HG03469 (cell line): Measurements from ENCODE around the gene RABL6.
"Not testable (repeated sequence)": the region's sequence is repeated elsewhere in the genome, so short reads cannot be mapped to it uniquely, and the experiment has no call there.

ENCODE experiments used
- ATAC-seq: cut with Tn5 transposase; IDR thresholded peaks from one replicate; pipeline ENCODE4 v1.9.1; 2021; ENCODE audit warnings: mild to moderate bottlenecking, moderate library complexity, moderate number of reproducible peaks; ENCODE audit not compliant: unreplicated experiment

Gene RABL6

GRCh38 chr9:136794281-136794999 is 13.3 kb upstream of the RABL6 start:
- ATAC-seq: no peak

GRCh38 chr9:136795000-136795348 is 12.8 kb upstream of the RABL6 start:
- no peak for ATAC-seq

GRCh38 chr9:136796238-136796774 is 11.4 kb upstream of the RABL6 start, which contains the start of gene CCDC183:
TSS of gene CCDC183 (plus strand) at chr9:136796338. CDS start at chr9:136796398, 60 bp downstream.
- ATAC-seq: no peak

GRCh38 chr9:136796775-136797347 is 10.9 kb upstream of the RABL6 start:
- ATAC-seq: not testable (repeated sequence)

GRCh38 chr9:136798708-136799078 is 9.1 kb upstream of the RABL6 start:
- ATAC-seq: no peak

GRCh38 chr9:136799079-136799853 is 8.5 kb upstream of the RABL6 start:
- ATAC-seq: no peak

- ATAC-seq: no peak
Measured at GRCh38 chr9:136799854-136800657, 7.7 kb upstream of the RABL6 start.

- ATAC-seq: no peak
Measured at GRCh38 chr9:136802321-136802720, 5.4 kb upstream of the RABL6 start.

- ATAC-seq: not testable (repeated sequence)
Measured at GRCh38 chr9:136803009-136803550, 4.7 kb upstream of the RABL6 start.

- no peak for ATAC-seq
Measured at GRCh38 chr9:136803551-136804508, 3.9 kb upstream of the RABL6 start.

GRCh38 chr9:136804509-136805206 is 3.1 kb upstream of the RABL6 start:
- no peak for ATAC-seq

- ATAC-seq: no peak
Measured at GRCh38 chr9:136805207-136805740, 2.5 kb upstream of the RABL6 start.

GRCh38 chr9:136806067-136806466 is 1.7 kb upstream of the RABL6 start:
- ATAC-seq: no peak

- ATAC-seq: no peak
Measured at GRCh38 chr9:136806631-136807201, 1.0 kb upstream of the RABL6 start.

GRCh38 chr9:136808075-136808805 is 492 bp downstream of the RABL6 start:
- ATAC-seq: no peak

GRCh38 chr9:136808806-136809158 is 1.0 kb downstream of the RABL6 start:
- no peak for ATAC-seq

- ATAC-seq: no peak
Measured at GRCh38 chr9:136814725-136815421, 7.1 kb downstream of the RABL6 start.
